B cell (primary cell): ENCODE results near the gene HERC4. TPM values are rescaled to one million over a fixed set of nuclear protein-coding genes. Genes with fewer than 3 reads are reported as not detected.

Source experiments
- ATAC-seq: fragments of 200-7000 bp; cut with Tn5 transposase; one replicate; pipeline ENCODE4 v1.10.0; 2021; ENCODE audit warnings: low read depth, mild to moderate bottlenecking, moderate number of reproducible peaks, moderate library complexity
- CTCF ChIA-PET: fragments of 350-600 bp; sonication (Branson Sonifier 250); formaldehyde crosslinking; loops from one replicate; lab custom pipeline; 2021; ENCODE audit warnings: antibody characterized with exemption, inconsistent platforms; lab: Charles Lee
- POLR2A ChIA-PET: fragments of 350-600 bp; sonication (Branson Sonifier 250); formaldehyde crosslinking; loops from one replicate; lab custom pipeline; 2021; ENCODE audit warnings: antibody characterized with exemption; lab: Charles Lee
- DNase-seq: peaks from one replicate; pipeline ENCODE4 v3.0.0; 2013
- H2AFZ ChIP-seq: 2 replicates; pipeline ENCODE4 v1.6.1; 2012; ENCODE audit warnings: mild to moderate bottlenecking, low read depth, low read length; ENCODE audit not compliant: insufficient read depth, poor library complexity, severe bottlenecking
- H3K27ac ChIP-seq, 2 donors: 1 replicate in 1 of 2; 2 replicates in 1 of 2; pipeline ENCODE4 v1.5.1; 2012 to 2013; ENCODE audit warnings: low read length in 2 of 2, mild to moderate bottlenecking in 2 of 2, moderate library complexity in 1 of 2
- H3K27me3 ChIP-seq, 4 experiments: fragments of 200-600 bp in 1 of 4; sonication (generic) in 1 of 4; replicated peaks in 1 of 4; 1 replicate in 2 of 4; 2 replicates in 2 of 4; pipeline versions ENCODE4 v1.6.1 to v1.7.0; 2013 to 2016; ENCODE audit warnings: low read length in 3 of 4, mild to moderate bottlenecking in 2 of 4, mixed read lengths in 1 of 4, moderate library complexity in 1 of 4; ENCODE audit not compliant: insufficient read depth in 4 of 4, control insufficient read depth in 3 of 4; ENCODE audit errors: control extremely low read depth in 1 of 4
- H3K36me3 ChIP-seq, 2 experiments: replicated peaks in 1 of 2; 1 replicate in 1 of 2; 2 replicates in 1 of 2; pipeline versions ENCODE4 v1.6.1 to v1.7.1; 2013; ENCODE audit warnings: low read length in 1 of 2; ENCODE audit not compliant: insufficient read depth in 2 of 2, control insufficient read depth in 1 of 2; ENCODE audit errors: control extremely low read depth in 1 of 2, extremely low read depth in 1 of 2
- H3K4me1 ChIP-seq, 2 donors: fragments of 200-600 bp in 1 of 2; sonication (generic) in 1 of 2; 1 replicate in 1 of 2; 2 replicates in 1 of 2; pipeline versions ENCODE4 v1.5.1 to v1.6.1; 2013 to 2017; ENCODE audit warnings: low read length in 2 of 2; ENCODE audit not compliant: control insufficient read depth in 2 of 2, insufficient read depth in 2 of 2
- H3K4me2 ChIP-seq: replicated peaks from 2 replicates; pipeline ENCODE3; 2012; ENCODE audit warnings: mild to moderate bottlenecking, low read depth, low read length; ENCODE audit not compliant: poor library complexity, severe bottlenecking
- H3K4me3 ChIP-seq, 5 experiments: fragments of 200-600 bp in 1 of 5; sonication (generic) in 1 of 5; 1 replicate in 3 of 5; 2 replicates in 2 of 5; pipeline versions ENCODE4 v1.5.1 to v1.7.0; 2011 to 2016; ENCODE audit warnings: low read length in 4 of 5, mild to moderate bottlenecking in 4 of 5, low read depth in 2 of 5, control low read depth in 1 of 5, moderate library complexity in 1 of 5; ENCODE audit not compliant: insufficient read depth in 1 of 5; ENCODE audit errors: control extremely low read depth in 1 of 5, extremely low read depth in 1 of 5
- H3K79me2 ChIP-seq: fragments of 200-600 bp; sonication (generic); one replicate; pipeline ENCODE4 v1.6.0; 2016; ENCODE audit warnings: low read length; ENCODE audit not compliant: control insufficient read depth, insufficient read depth
- H3K9ac ChIP-seq: fragments of 200-600 bp; sonication (generic); 2 replicates; pipeline ENCODE4 v1.6.1; 2017; ENCODE audit warnings: mild to moderate bottlenecking, low read length, moderate library complexity
- H3K9me3 ChIP-seq, 3 donors: one replicate each; pipeline versions ENCODE4 v1.6.1 to v1.7.1; 2013; ENCODE audit warnings: low read length in 2 of 3; ENCODE audit not compliant: control insufficient read depth in 2 of 3, insufficient read depth in 1 of 3; ENCODE audit errors: control extremely low read depth in 1 of 3
- H4K20me1 ChIP-seq: 2 replicates; pipeline ENCODE4 v1.6.0; 2012; ENCODE audit warnings: mild to moderate bottlenecking, low read length; ENCODE audit not compliant: insufficient read depth, control insufficient read depth, poor library complexity, severe bottlenecking
- H3K27ac Mint-ChIP-seq: one replicate; pipeline ENCODE4 v1.8.0; 2021; ENCODE audit warnings: mixed read lengths
- H3K27me3 Mint-ChIP-seq: one replicate; pipeline ENCODE4 v1.8.0; 2021; ENCODE audit warnings: mixed read lengths
- H3K4me1 Mint-ChIP-seq: one replicate; pipeline ENCODE4 v1.8.0; 2021; ENCODE audit warnings: mixed read lengths
- H3K4me3 Mint-ChIP-seq: one replicate; pipeline ENCODE4 v1.8.0; 2021; ENCODE audit warnings: mixed read lengths
- H3K9me3 Mint-ChIP-seq: one replicate; pipeline ENCODE4 v1.8.0; 2022; ENCODE audit warnings: mixed read lengths; ENCODE audit not compliant: insufficient read depth
- CTCF ChIP-seq: fragments of 200-600 bp; IDR thresholded peaks from one replicate; pipeline ENCODE4 v1.8.0; 2022; ENCODE audit warnings: antibody characterized with exemption, mild to moderate bottlenecking
- EZH2 ChIP-seq: IDR thresholded peaks from 2 replicates; pipeline ENCODE4 v1.6.1; 2012; ENCODE audit warnings: borderline replicate concordance, low read depth, mild to moderate bottlenecking, moderate library complexity, low read length; ENCODE audit not compliant: insufficient read depth, poor library complexity, severe bottlenecking
- WGBS: methylation state at CpG from one replicate; pipeline ENCODE4 v1.1.5; 2013; ENCODE audit warnings: missing lambda C conversion rate; ENCODE audit not compliant: insufficient coverage; 5-methylcytosine and 5-hydroxymethylcytosine counted together
- intact Hi-C: fragments of 100-400 bp; cut with micrococcal nuclease; formaldehyde crosslinking; loops from one replicate; pipeline ENCODE4 v1.10.0; 2022
- polyA plus RNA-seq: library from polyadenylated mRNA; depleted of rRNA; stranded (reverse); fragments of >200 nt; gene quantifications from 2 replicates; pipeline ENCODE4 v1.2.3, GENCODE V29; 2012
- total RNA-seq, 2 donors: library from RNA; stranded (reverse); fragments of 120-200 nt in 1 of 2; gene quantifications; 1 replicate in 1 of 2; 2 replicates in 1 of 2; pipeline versions ENCODE4 v1.2.3 to v1.2.4, GENCODE V29; 2013 to 2022

HERC4 gene
- total and polyA plus RNA-seq, 2 donors (not counting 1 experiment from before 2014, with no cell fraction given): 18.2 to 118 TPM

DNA sequence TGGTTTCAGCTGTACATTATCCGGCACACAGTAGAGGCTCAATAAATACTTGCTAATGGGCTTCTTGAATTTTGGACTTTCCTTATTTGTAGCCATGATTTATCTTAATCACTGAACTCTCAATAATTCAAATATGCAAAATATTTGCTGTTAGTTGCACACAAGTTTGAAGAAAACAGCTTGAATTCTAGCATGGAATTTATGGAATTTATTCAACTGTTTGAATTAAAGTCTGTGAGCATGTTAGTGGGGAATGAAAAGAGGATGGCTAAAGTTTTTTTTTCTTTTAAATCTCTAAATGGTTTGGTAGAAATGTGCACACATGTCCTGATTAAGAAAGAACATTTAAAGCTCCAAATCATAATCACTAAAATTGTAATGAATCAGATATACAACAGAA is 148.1 kb downstream of the HERC4 start:
- no peaks in the 10 kb centered on the region for H4K20me1 ChIP-seq
- H3K4me1 ChIP-seq: no peaks in the 10 kb centered on the region
- no peak for TF ChIP-seq EZH2
- TF ChIP-seq CTCF: no peak
- H3K36me3 ChIP-seq: peaks cover 16 to 59% of the 10 kb centered on the region in 2 experiments
- DNase-seq (no peak), ATAC-seq (no peak)
- ChIA-PET CTCF (no interaction called here), POLR2A (no interaction called here)
- no CpG with 5 or more reads among the region's 1 CpG for WGBS
- H3K27ac Mint-ChIP-seq: no peak overlapping the region
- no peaks in the 10 kb centered on the region for H3K79me2 ChIP-seq
- no peak overlapping the region for H3K4me3 ChIP-seq
- no peaks in the 10 kb centered on the region for H3K9me3 ChIP-seq
- H3K27ac ChIP-seq: no peak overlapping the region
- H3K4me1 Mint-ChIP-seq: no peaks in the 10 kb centered on the region
- intact Hi-C loops: no loop called here
- H3K27me3 Mint-ChIP-seq: no peaks in the 10 kb centered on the region
- no peak overlapping the region for H3K4me3 Mint-ChIP-seq
- H3K27me3 ChIP-seq: no peaks in the 10 kb centered on the region
- no peak overlapping the region for H3K9ac ChIP-seq
- no peak overlapping the region for H2AFZ ChIP-seq
- H3K4me2 ChIP-seq: no peak overlapping the region
- no peaks in the 10 kb centered on the region for H3K9me3 Mint-ChIP-seq

DNA sequence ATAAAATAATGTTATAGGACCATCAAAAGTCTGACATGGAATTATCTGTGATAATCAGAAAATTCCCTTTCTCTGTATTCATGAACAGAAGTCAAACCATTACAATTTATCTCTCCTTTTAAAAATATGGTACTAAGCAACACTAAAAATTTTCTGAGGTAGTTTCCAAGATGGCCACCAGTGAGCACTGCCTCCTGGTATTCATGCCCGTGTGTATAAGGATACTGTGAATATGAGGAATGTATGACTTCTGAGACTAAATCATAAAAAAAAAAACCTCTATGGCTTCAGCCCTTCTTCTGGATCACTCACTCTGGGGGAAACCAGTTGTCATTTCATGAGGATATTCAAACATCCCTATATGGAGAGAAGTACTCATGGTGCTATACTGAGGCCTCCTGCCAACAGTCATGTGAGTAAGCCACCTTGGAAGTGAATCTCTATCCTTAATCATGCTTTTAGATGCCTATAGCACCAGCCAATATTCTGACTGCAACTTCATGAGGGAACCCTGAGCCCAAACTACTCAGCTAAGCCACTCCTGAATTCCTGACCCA is 149.6 kb downstream of the HERC4 start:
- no peaks in the 10 kb centered on the region for H3K27me3 Mint-ChIP-seq
- TF ChIP-seq EZH2 (no peak), CTCF (no peak)

More for the DNA sequence above, 149.6 kb downstream of the HERC4 start:
- no CpG with 5 or more reads among the region's 1 CpG for WGBS
- Histone ChIP-seq H3K4me2 (no peak overlapping the region), H3K9me3 (no peaks in the 10 kb centered on the region), H2AFZ (no peak overlapping the region), H3K79me2 (no peaks in the 10 kb centered on the region), H3K4me1 (no peaks in the 10 kb centered on the region), H3K27ac (no peak overlapping the region), H3K9ac (no peak overlapping the region), H3K4me3 (no peak overlapping the region), H4K20me1 (no peaks in the 10 kb centered on the region), H3K27me3 (no peaks in the 10 kb centered on the region), H3K36me3 (peaks cover 16 to 49% of the 10 kb centered on the region in 2 experiments)
- Mint-ChIP-seq H3K27ac (no peak overlapping the region), H3K4me1 (no peaks in the 10 kb centered on the region), H3K4me3 (no peak overlapping the region), H3K9me3 (no peaks in the 10 kb centered on the region)
- intact Hi-C loops: no loop called here
- DNase-seq (no peak), ATAC-seq (no peak)
- POLR2A ChIA-PET: no interaction called here
- CTCF ChIA-PET: no interaction called here
